Hematopoietic multipotent progenitor cell treated with erythropoietin and hydrocortisone succinate and interleukin-3 and kit ligand, for 8 days (in vitro differentiated cells): Measurements from ENCODE around the gene SPRTN.

Experiments
- DNase-seq: peaks from one replicate; pipeline ENCODE4 v3.0.0-alpha.2; 2015

The SPRTN gene

DNA sequence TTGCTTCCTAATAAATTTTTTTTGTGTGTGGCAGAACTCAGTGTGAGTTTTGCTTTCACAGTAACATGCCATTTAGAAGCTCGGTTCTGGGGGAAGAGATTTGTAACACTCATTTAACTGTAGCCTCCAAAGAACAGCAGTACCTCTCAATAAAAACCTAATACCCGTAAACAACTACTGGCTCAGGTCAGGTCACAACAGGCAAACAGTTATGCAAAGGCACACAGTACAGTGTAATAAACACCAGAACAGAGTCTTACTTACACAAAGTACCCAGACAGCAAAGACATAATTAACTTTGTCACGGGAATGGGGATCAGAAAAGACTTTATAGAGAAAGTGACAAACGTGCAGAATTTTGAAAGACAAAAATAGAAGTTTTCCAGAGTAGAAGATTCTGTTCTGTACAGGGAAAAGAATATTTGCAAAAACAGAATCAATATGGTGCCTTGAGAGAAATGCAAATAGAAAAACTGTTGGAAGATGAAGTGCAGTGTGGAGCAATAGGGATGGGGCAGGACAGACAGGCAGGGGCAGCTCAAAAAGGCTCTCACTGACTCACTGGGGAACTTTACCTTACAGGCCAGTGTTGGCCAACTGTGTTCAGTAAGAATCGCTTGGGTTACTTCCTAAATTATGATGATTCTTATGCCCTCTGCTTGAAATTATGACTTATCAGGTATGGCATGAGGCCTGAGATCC, 45.2 kb downstream of the SPRTN start:
- no peak for DNase-seq

DNA sequence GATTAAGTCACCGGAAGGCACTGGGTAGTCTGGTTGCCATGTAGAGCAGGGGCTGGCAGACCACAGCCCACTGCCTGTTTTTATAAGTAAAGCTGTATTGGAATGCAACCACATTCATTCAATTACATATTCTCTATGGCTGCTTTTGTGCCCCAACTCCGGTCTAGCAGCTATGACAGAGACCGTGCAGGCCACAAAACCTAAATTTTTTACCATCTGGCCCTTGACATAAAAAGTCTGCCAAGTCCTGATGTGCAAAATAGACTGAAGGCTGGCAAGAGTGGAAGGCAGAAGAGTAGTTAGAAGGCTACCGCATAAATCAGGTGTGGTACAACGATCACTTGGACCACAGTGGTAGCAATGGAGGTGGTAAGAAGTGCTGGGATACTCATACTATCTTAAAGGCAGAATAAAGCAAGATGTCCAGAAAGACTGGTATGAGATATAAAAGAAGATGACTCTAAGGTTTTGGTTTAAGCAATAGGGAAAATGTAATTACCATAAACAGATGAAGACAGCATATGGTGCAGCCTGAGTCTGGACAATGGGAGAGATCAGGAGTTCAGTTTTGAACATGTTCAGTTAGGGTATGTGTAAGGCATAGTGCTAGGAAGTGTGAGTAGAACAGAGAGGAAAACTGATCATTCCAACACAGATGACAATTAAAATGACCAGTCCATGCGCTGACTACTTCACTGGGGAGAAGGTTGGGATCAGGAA, 46.8 kb downstream of the SPRTN start:
- DNase-seq: no peak

DNA sequence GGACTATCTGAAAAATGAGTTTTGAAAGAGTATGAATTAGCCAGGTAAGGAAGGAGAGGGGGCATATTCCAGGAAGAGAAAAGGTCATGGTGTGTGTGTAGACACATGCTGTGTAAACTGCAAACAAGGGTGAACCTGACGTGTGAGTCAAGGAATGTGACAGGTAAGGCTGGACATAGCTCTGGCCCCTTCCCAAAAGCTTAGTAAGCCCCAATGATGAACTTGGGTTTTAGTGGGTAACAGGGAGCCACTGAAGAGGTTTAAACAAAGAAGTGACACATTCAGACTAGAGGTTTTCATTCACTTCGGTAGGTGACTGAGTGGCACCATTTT, 47.3 kb downstream of the SPRTN start:
- DNase-seq: no peak

DNA sequence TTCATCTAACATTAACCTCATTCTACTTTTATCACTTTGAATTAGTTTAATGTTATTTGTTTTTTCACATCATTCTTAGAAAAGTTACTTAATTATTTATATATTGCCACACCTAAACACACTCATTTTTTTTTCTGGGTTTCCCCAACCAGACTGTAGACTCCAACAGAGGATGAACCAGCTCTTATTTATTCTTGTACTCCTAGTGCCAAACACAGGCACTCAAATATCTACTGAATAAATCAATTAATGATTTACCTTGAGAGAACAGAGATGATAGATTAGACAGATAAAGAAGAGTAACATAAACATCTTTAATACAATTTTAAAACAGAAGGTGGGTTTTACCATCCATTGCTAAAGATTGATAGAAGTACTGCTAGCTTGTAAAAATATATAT, 48.4 kb downstream of the SPRTN start:
- no peak for DNase-seq

DNA sequence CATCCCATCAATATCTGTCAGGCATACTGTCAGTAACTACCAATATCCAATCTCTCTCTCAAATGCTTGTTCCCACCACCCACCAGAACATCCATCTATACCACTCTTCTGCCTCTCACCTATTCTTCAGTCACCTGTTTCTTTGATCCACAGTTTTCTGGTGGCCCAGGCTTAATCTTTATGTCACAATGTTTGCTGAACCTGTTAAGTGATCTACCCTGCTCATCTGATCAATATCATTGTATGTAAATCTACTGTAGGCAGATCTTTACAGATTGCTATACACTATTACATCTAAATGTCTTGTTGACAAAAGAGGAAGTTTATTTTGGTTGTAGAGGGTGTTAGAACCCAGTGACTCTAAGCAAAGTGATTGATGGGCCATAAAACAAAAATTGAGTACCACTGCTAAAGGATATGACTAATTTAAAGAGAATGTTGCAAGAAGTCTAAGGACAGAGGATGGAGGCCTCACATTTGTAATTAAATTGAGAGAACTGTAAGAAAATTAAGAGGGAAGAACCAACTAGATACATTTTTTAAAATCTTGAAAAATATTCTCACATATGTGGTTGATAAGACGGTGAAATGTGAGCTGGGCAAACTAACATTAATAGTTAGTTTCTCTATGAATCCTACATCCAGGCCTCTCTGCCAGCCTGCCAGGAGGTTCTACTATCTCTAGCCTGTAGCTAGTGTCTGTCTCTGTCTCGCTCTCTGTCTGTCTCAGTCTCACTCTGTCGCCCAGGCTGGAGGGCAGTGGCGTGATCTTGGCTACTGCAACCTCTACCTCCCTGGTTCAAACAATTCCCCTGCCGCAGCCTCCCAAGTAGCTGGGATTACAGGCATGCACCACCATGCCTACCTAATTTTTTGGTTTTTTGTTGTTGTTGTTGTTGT, 49.9 kb downstream of the SPRTN start:
- DNase-seq: no peak

DNA sequence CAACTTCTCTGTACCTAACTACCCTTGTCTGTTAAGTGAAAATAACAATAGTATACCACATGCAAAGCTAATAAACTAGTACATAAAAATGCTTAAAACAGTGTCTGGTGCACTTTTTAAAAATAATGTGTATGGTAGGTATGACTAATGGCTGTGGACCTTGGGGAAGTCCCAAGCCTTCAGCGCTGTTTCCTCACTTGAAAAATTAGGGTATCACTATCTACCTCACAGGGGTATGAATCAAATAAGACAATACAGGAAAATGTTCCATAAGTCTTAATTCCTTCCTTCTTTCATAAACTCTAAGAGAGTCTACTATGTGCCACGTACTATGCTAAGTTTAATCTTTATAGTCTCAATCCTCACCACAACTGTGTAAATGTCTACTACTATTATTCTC, 52.0 kb downstream of the SPRTN start:
- DNase-seq: no peak

DNA sequence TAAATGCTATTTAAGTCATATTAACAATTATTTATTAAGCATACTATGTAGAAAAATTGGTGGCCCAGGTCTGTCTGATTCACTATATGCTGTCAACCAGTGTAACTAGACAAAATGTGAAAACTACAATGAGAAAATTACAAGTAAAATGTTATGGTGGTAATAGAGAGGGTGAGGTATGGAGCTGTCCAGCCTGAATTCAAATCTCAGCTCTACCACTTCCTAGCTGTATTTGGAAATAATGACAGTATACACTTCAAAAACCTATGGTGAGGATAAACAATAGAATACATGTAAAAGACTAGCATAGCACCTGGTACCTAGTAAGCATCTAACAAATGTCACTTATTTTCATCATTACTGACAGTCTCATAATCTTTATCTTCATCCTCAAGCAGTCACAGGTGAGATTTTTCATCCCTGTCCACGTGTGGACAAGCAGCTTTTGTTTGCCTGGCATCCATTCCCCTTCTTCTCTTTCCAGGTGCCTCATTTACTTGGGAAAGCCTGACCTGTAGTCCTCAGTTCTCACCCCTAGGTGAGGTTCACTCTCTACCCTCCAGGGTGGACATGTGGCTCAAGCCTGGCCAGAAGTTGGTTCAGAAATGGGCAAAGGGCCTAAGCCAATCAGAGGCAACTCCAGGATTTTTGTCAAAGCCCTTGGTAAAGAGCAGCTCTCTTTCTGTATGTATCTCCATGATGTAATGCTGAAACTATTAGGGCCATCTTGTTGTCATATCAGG, 54.5 kb downstream of the SPRTN start:
- DNase-seq: no peak

DNA sequence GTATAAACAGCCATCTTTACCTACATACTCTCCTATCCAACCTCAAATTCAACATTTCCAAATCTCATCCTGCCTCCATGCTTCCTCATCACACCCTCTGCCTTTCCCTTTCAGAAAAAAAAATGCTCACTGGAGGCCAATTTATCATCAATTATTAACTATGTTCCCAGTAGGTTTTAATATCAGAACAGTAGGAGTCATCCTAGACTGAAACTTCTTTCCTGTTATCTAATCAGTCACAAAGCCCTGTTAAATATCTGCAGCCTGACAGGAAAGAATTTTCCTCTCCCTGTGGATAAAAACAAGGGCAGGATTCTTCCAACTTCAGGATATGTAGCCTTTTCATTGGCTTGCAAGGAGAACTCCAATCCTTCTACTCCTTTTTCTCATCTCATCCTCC, 55.6 kb downstream of the SPRTN start:
- no peak for DNase-seq

DNA sequence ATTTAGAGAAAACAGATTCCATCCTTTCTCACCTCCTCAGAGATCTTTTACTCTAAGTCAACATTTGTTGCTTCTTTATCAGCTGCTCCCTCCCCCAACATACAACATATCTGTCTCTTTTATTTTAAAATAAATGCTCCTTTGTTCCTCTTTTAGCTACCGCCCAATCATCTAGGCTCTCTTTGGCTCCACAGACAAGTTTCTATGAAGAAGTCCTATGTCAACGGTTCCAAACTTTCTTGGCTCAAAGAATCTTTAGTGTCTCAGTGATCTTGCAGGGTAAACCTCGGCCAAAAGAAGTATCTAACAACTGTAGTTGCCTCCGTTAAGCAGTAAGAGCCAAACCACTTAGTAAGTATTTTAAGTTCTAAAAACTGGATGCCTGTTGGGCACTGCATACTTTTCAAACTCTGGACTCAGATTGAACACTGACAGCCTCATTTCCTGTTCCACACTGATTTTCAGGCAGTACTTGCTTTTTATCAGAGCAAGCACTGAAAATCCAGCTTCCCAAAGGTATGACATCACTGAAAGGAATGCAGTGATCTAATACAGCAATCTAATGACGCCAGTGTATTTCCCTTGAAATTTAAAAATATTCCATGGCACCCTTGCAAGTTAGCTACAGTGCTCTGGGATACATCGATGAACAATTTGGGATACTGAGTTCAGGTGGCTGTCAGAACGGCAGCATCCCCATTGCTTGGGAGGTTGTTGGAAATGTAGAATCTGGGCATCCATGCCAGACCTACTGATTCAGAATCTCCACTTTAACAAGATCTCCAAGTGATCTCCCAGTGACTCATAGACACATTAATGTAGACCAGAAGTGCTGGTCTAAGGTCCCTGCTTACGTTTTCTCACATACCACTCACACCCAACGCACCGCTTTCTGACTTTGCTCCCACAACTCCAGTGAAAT, 57.2 kb downstream of the SPRTN start:
- DNase-seq: no peak

DNA sequence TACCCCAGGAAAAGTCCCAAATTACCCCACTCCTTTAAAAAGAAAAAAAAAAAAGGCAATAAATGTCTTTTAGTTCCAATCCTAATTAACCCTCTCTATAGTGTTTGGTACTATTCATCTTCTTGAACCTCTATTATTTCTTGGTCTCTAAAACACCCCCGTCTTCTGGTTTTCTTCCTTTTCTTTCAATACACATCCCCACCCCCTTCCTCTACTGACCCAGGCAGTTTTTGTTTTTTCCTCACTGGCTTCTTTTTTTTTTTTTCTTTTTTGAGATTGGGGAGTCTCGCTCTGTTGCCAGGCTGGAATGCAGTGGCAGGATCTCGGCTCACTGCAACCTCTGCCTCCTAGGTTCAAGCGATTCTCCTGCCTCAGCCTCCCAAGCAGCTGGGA, 57.9 kb downstream of the SPRTN start:
- DNase-seq: no peak

DNA sequence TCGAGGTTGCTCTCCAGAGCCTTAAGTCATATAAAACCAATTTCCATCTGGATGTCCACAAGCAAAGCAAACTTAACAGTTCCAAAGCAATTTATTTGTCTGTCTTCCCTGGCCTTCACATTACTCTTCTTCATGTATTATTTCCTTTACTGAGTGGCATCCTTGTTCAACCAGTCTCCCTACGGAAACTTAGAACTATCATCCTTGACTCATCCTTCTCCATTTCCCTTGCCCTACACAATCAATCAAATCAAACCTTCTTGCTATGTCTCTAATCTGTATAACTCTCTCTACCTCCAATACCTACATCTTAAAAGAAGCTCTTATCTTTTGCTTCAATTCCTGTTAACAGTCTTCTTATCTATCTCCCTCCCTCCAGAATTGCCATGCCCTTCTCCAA, 58.5 kb downstream of the SPRTN start:
- DNase-seq: no peak

DNA sequence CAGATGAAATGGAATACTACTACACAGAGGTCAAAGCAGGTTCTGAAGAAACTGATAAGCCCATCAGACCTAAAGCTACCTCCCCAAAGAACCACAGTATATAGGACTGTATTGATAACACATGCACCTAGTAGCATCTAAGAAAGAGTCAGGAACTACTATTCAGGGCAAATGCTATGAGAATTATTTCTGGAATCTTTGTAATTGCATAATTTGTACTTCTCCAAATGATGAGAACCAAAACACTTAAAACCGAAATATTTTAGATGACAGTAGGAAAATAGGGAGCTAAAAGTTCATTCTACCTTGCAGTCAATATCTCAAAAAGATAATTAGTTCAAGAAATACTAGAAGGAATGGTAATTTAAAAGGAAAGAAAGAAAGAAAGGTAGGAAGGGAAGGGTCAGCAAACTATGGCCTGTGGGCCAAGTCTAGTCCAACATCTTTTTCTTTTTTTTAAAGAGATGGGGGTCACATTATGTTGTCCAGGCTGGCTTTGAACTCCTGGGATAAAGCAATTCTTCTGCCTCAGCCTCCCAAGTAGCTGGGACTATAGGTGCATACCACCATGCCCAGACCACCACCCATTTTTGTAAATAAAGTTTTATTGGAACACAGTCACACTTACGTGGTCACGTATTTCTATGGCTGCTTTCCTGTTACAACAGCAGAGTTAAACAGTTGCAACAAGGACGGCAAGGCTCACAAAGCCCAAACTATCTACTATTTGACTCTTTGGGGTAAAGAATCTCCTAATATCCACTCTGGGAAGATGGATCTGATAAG, 60.0 kb downstream of the SPRTN start:
- DNase-seq: no peak

DNA sequence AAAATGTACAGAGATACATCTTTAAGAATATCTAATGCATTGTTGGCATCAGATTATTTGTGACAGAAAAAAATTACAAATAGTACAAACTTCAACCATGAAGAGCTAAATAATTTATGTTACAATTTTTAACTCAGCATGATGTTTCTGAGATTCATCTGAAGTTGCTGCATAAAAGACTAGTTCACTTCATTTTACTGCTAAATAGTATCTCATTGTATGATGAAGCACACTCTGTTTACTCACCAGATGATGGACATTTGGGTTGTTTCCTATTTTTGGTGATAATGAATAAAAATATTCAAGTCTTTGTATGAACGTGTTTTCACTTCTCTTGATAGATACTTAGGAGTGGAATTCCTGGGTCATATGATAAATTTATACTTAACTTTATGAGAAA, 63.4 kb downstream of the SPRTN start:
- DNase-seq: no peak

DNA sequence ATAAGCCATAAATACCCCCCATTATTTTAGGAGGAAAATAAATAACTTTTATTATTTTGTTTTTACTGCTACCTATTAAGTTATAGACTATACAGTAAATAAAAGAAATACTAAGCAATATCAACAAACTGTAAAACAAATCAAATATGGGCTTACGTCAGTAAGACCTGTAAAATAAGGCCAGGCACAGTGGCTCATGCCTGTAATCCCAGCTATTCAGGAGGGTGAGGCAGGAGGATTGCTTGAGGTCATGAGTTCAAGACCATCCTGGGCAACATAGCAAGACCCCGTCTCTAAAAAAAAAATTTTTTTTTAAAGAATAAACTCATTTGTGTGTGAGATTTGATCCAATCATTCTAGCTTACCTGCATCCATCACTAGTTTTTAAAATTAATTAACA, 66.2 kb downstream of the SPRTN start:
- DNase-seq: no peak
